ENCODE results near the gene ARMH4.

Gene ARMH4

DNA sequence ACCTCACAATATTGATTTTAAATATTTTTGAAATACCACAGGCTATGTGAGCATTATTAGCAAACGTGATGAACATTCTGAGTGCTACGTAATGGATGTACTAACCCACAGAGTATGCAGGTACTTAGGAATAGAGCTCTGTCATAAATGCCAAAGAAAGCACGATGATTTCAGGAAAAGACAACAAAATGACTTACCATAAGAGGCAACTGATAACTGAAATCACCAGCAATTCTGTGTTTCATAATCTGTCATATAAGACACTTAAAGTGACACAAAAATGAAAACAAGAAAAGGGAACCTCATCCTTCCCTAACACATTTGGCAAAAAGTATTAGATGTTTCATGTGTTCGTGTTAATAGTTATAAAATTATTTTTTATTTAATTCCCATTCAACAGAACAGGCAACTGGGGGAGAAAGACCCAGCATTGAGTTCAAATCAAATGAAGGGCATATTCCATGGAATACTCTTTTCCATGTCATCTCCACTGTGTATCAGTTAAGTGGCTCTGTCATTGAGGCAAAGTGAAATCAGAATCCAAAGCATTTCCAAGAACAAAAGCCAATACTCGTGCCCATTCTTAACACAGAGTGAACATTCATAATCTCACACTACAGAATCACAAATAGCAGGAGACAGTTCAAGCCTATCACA lies 30.4 kb downstream of the ARMH4 start:
- in situ Hi-C loops (cut with HindIII; ENCODE audit: low sequenced_read_pairs) = no loop called here
- no peak for TF ChIP-seq CTCF (IDR thresholded peaks at IDR 0.05; ENCODE audit: low read depth, low read length)
- H3K4me3 ChIP-seq (ENCODE audit: low read depth, low read length) = no peak overlapping the region

GRCh38 chr14:58119381-58119780 lies 32.6 kb downstream of the ARMH4 start:
- in situ Hi-C loops (cut with HindIII; ENCODE audit: low sequenced_read_pairs) = no loop called here
- TF ChIP-seq CTCF (IDR thresholded peaks at IDR 0.05; ENCODE audit: low read depth, low read length) = no peak
- DNase-seq (ENCODE audit: low read depth, low spot score) = no peak
- H3K4me3 ChIP-seq (ENCODE audit: low read depth, low read length) = no peak overlapping the region

More for the DNA sequence above, 30.4 kb downstream of the ARMH4 start:
- DNase-seq (ENCODE audit: low read depth, low spot score) = no peak

GRCh38 chr14:58118097-58118815 lies 33.8 kb downstream of the ARMH4 start:
- DNase-seq (ENCODE audit: low read depth, low spot score) = no peak
- no peak overlapping the region for H3K4me3 ChIP-seq (ENCODE audit: low read depth, low read length)

GRCh38 chr14:58109744-58110143 lies 42.3 kb downstream of the ARMH4 start:
- in situ Hi-C loops (cut with HindIII; ENCODE audit: low sequenced_read_pairs) = no loop called here
- no peak overlapping the region for H3K4me3 ChIP-seq (ENCODE audit: low read depth, low read length)
- DNase-seq (ENCODE audit: low read depth, low spot score) = no peak
- no peak for TF ChIP-seq CTCF (IDR thresholded peaks at IDR 0.05; ENCODE audit: low read depth, low read length)

More at GRCh38 chr14:58118097-58118815, 33.8 kb downstream of the ARMH4 start:
- in situ Hi-C loops (cut with HindIII; ENCODE audit: low sequenced_read_pairs) = no loop called here
- TF ChIP-seq CTCF (IDR thresholded peaks at IDR 0.05; ENCODE audit: low read depth, low read length) = no peak

- H3K4me3 ChIP-seq (ENCODE audit: low read depth, low read length) = no peak overlapping the region
- no peak for TF ChIP-seq CTCF (IDR thresholded peaks at IDR 0.05; ENCODE audit: low read depth, low read length)
- DNase-seq (ENCODE audit: low read depth, low spot score) = no peak
- in situ Hi-C loops (cut with HindIII; ENCODE audit: low sequenced_read_pairs) = no loop called here
Measured at GRCh38 chr14:58108717-58109116, 43.3 kb downstream of the ARMH4 start.

DNA sequence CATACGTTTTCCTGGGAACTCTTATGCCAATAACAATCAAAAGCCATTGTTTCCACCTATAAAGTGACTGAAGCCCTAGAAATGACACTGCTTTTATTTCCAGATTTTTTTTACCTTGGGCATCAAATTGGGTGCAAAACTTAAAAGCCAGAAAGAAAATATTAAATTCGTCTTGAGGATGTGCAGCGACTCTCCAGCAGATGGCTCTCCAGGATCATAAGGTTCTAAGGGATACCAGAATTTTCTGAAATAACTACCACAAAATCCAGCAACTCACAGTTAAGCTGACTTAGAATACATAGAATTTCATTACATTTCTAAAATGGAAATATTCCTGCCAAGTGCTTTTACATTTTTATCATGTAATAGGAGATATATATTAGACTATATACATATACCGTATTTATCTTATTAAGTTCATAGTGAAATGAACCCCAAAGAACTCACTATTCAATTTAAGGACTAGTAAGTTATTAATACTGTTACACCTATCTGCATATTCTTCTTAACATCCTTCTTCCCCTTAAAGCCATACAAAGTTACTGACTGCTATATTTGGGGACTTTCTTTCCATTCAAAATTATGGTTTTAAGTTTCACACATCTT lies 44.0 kb downstream of the ARMH4 start:
- in situ Hi-C loops (cut with HindIII; ENCODE audit: low sequenced_read_pairs) = no loop called here
- peak; percentile 78 for DNase-seq (ENCODE audit: low read depth, low spot score)
- H3K4me3 ChIP-seq (ENCODE audit: low read depth, low read length) = no peak overlapping the region
- TF ChIP-seq CTCF (IDR thresholded peaks at IDR 0.05; ENCODE audit: low read depth, low read length) = peak; percentile 78
